DMS 273 (cell line): ENCODE data around the gene GSE1.
"Not testable (repeated sequence)": the region's sequence is repeated elsewhere in the genome, so short reads cannot be mapped to it uniquely, and the experiment has no call there.

Source experiments
- DNase-seq: peaks from one replicate; lab custom pipeline; 2025; ENCODE audit not compliant: unreplicated experiment; lab: John Stamatoyannopoulos, UW

The GSE1 gene

DNA sequence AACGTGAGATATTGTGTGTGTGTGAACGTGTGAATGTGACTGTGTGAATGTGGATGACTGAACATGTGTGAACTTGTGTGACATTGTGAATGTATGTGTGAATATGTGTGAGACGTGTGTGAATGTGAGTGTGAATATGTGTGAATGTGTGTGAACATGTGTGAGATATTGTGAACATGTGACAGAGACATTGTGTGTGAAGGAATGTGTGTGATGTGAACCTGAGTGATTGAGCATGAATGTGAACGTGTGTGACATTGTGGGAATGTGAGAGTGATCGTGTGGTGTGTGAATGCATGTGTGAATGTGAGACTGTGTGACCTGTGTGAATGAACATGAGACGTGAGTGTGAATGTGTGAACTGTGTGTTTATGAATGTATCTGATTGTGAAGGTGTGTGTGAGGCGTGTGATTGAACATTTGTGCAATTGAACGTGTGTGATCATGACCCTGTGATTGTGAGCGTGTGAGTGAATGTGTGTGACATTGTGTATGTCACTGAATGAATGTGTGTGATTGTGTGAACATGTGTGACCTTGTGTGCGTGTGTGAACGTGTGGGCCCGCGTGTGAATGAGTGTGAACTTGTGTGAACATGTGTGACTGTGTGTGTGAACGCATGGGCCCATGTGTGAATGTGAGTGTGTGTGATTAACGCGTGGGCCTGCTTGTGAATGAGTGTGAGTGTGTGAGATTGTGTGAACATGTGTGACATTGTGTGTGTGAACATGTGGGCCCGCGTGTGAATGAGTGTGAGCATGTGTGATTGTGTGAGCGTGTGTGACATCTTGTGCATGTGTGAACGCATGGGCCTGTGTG, 23.2 kb upstream of the GSE1 start:
- DNase-seq: no peak

DNA sequence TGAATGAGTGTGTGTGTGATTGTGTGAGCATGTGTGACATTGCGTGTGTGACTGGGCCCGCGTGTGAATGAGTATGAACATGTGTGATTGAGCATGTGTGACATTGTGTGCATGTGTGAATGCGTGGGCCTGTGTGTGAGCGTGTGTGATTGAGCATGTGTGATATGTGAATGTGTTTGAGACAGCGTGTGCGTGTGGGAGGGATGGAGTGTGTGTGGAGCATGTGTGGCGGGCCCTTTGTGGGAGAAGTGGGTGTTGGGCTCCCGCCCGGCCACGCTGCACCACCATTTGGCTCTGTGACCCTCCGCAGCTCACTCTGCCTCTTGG, 22.7 kb upstream of the GSE1 start:
- DNase-seq: no peak

GRCh38 chr16:85591381-85591780, 21.7 kb upstream of the GSE1 start:
- no peak for DNase-seq

- not testable (repeated sequence) for DNase-seq
These were observed 20.8 kb upstream of the GSE1 start for GRCh38 chr16:85592277-85592676.

GRCh38 chr16:85592700-85593493, 20.2 kb upstream of the GSE1 start:
- no peak for DNase-seq

DNA sequence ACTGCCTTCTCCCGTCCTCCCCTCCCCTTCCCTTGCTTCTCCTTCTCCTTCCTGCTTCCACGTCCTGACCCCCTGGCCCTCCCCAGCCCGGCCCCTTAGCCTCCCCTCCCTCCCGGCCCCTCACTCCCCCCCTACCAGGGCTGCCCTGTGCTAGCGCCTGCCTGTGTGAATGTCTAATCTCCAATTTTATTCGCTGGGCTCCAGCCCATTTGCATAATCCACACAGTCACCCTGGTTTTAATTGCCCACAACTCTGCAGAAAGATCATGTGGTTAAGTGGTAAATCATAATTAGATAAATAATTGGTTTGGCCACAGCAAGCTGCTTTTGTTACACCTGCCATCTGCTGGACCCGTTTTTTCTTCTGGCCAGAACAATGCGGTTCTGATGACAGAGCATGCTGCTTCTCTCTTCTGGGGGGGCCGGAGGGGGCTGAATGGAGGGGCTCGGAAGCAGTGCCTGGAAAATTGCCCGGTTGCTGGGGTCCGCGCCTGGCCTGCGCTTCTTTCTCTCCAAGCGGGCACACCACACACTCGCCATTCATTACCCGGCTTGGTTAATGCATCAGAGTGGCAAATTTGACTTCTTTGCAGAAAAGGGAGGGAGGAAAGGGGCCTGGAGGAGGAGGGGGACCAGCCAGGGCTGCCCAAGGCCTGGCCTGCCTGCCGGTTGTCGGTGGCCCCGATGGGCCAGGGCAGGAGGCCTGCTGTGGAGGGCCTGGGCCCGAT, 19.5 kb upstream of the GSE1 start:
- DNase-seq: peak; percentile 79

GRCh38 chr16:85594273-85594977, 18.7 kb upstream of the GSE1 start:
- DNase-seq: peak; percentile 61

DNA sequence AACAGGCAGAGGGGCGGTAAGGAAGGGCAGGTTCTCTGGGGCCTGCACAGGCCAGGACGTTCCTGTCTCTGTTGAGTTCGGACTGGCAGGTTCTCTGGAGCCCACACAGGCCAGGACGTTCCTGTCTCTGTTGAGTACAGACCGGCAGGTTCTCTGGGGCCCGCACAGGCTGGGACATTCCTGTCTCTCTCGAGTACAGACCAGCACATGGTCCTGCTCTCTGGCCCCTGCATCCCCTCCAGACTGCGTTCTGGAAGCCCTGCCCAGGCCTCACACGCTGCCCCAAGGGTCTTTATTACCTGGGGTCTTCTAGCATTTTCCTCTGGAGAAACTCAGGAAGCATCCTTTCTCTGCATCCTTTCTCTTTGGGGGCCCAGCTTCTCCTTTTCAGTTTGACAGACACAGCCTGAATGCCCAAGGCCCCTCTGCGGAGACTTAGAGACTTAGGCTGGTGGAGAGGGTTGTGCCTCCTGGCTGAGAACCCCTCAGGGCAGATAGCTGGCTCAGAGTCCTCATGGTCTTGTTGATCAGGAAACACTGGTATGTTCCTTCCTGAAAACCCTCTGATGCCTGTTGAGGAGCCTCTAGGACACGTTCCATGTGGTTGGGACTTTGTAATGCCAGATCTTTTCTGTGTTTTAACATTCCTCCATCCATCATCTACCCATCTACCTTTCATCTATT, 18.0 kb upstream of the GSE1 start:
- DNase-seq: no peak

GRCh38 chr16:85595812-85596502, 17.2 kb upstream of the GSE1 start:
- no peak for DNase-seq

GRCh38 chr16:85598141-85598540, 15.0 kb upstream of the GSE1 start:
- DNase-seq: no peak

- no peak for DNase-seq
These were observed 13.0 kb upstream of the GSE1 start for GRCh38 chr16:85600078-85600477.

- DNase-seq: no peak
These were observed 12.4 kb upstream of the GSE1 start for GRCh38 chr16:85600530-85601271.

GRCh38 chr16:85601272-85601639, 11.9 kb upstream of the GSE1 start:
- no peak for DNase-seq

GRCh38 chr16:85601730-85602401, 11.3 kb upstream of the GSE1 start:
- DNase-seq: peak; percentile 45

DNA sequence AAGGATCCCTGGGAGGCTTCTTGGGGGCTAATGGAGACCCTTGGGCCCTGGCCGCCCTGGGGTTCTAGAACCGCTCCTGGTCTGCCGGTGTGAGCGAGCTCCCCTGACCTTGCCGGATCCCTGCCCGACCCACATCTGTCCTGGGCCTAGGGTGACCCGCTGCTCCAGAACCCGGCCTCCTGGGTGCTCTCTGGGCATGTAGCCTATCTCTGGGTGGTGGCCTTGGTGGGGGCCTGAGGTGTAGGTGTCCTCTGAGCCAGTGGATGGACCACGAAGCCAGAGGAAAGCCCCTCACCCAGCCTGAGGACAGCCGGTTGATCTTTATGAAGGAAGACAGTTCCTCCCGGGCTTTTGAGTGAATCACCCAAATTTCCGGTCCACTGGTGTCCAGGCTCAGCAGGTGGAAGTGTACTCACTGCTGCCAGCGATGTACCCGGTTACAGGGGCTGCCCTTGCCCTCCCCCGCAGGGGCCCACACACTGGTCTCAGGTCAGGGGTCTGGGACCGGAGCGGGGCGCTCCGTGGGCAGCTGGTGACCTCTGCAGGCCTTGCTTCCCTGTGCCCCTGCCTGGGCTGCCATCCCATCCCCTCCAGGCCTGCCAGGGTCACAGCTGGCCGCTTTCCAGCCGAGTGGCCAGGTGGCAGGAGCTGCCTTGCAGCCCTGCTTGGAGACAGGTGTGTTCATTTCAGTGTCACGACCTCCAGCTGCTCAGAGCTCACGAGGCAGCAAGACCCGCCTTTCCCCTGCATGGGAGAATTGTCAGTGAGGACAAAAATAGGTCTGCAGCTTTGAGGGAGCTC, 10.5 kb upstream of the GSE1 start:
- DNase-seq: peak; percentile 49

- DNase-seq: no peak
These were observed 9.8 kb upstream of the GSE1 start for GRCh38 chr16:85603203-85603755.

DNA sequence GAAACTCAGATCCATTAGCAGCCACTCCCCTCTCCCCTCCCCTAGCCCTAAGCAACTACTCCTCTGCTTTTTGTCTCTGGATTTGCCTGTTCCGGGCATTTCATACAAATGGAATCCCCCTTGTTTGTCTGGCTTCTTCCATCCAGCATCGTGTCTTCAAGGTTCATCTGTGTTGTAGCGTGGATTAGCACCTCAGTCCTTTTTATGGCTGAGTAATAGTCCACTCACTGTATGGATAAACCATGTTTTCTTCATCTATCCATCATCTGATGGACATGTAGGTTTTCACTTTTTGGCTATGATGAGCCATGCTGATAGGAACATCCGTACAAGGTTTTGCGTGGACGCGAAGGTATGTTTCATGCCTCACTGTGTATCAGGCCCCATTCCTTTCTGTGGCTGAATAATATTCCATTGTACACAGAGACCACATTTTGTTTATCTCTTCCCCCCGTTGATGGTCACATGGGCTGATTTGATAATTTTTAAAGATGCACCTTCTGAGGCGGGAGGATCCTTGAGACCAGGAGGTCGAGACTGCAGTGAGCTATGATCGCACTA, 8.9 kb upstream of the GSE1 start:
- no peak for DNase-seq
